K562 (cell line): Measurements from ENCODE around the gene CNNM4. TPM values are rescaled to one million over a fixed set of nuclear protein-coding genes. Genes with fewer than 3 reads are reported as not detected.

Experiments used
- CGGBP1 ChIP-seq: fragments of 250-450 bp; sonication (Bioruptor Pico); IDR thresholded peaks from 2 replicates; pipeline ENCODE4 v1.9.0; 2021; ENCODE audit warnings: mild to moderate bottlenecking
- CREB3 ChIP-seq: fragments of 450-650 bp; conservative IDR thresholded peaks from 2 replicates; pipeline ENCODE4 v1.6.1; 2016; ENCODE audit warnings: missing genetic modification characterization, low read depth, mild to moderate bottlenecking, missing compliant biosample characterization, moderate library complexity
- KLF13 ChIP-seq: fragments of 450-650 bp; IDR thresholded peaks from 2 replicates; pipeline ENCODE4 v1.6.1; 2016; ENCODE audit warnings: missing genetic modification characterization, low read depth, mild to moderate bottlenecking, missing compliant biosample characterization, moderate library complexity, borderline replicate concordance
- MBD2 ChIP-seq: sonication (generic); IDR thresholded peaks from 2 replicates; pipeline ENCODE4 v1.6.1; 2016; ENCODE audit warnings: low read depth, borderline replicate concordance
- MCM2 ChIP-seq: fragments of 450-650 bp; IDR thresholded peaks from 2 replicates; pipeline ENCODE4 v1.6.1; 2017; ENCODE audit warnings: low read depth, mild to moderate bottlenecking
- NFE2 ChIP-seq: IDR thresholded peaks from 2 replicates; pipeline ENCODE4 v1.6.1; 2014; ENCODE audit warnings: antibody characterized with exemption, low read depth
- NFE2L1 ChIP-seq: fragments of 450-650 bp; IDR thresholded peaks from 2 replicates; pipeline ENCODE4 v1.6.1; 2016; ENCODE audit warnings: missing genetic modification characterization, low read depth, mild to moderate bottlenecking, missing compliant biosample characterization, moderate library complexity, borderline replicate concordance
- NR2C2 ChIP-seq, 2 experiments: fragments of 200-800 bp in 1 of 2; sonication (Bioruptor generic) in 1 of 2; sonication (generic) in 1 of 2; formaldehyde crosslinking in 1 of 2; IDR thresholded peaks; 2 replicates each; pipeline versions ENCODE4 v1.6.1 to v1.8.0; 2016 to 2022; ENCODE audit warnings: mild to moderate bottlenecking in 1 of 2, missing compliant biosample characterization in 1 of 2, missing genetic modification characterization in 1 of 2, missing genetic modification reagents in 1 of 2
- RBM14 ChIP-seq: fragments of 200-400 bp; formaldehyde crosslinking; IDR thresholded peaks from 2 replicates; pipeline ENCODE4 v1.6.1; 2018; ENCODE audit warnings: low read depth, mild to moderate bottlenecking, low read length, moderate library complexity, borderline replicate concordance; ENCODE audit not compliant: insufficient read depth
- RBM34 ChIP-seq: fragments of 200-400 bp; formaldehyde crosslinking; IDR thresholded peaks from 2 replicates; pipeline ENCODE4 v1.6.1; 2018; ENCODE audit warnings: low read length, borderline replicate concordance; ENCODE audit not compliant: insufficient read depth
- TOE1 ChIP-seq, 2 experiments: fragments of 450-650 bp in 1 of 2; sonication (generic) in 1 of 2; formaldehyde crosslinking in 1 of 2; IDR thresholded peaks; 2 replicates each; pipeline versions ENCODE4 v1.7.1 to v1.8.0; 2016 to 2022; ENCODE audit warnings: borderline replicate concordance in 2 of 2, mild to moderate bottlenecking in 2 of 2, antibody characterized with exemption in 1 of 2, inconsistent platforms in 1 of 2, low read depth in 1 of 2, missing genetic modification reagents in 1 of 2, moderate library complexity in 1 of 2
- WHSC1 ChIP-seq: IDR thresholded peaks from one replicate; pipeline ENCODE4 v1.6.1; 2012; ENCODE audit warnings: low read length, control low read depth, inconsistent platforms
- ZNF277 ChIP-seq: fragments of 250-450 bp; sonication (Bioruptor Pico); IDR thresholded peaks from 2 replicates; pipeline ENCODE4 v1.8.0; 2022; ENCODE audit warnings: inconsistent platforms, mild to moderate bottlenecking, moderate library complexity, borderline replicate concordance
- ZNF318 ChIP-seq, 2 experiments: fragments of 450-650 bp; IDR thresholded peaks; 2 replicates each; pipeline ENCODE4 v1.6.1; 2016; ENCODE audit warnings: mild to moderate bottlenecking in 2 of 2, borderline replicate concordance in 1 of 2, low read depth in 1 of 2, moderate library complexity in 1 of 2
- polyA plus RNA-seq, 8 experiments: library from polyadenylated mRNA; depleted of rRNA in 4 of 8; stranded (reverse) in 5 of 8; unstranded in 3 of 8; fragments of >200 nt; fragmentation: Nextera tagmentation in 2 of 8; fragmentation: Illumina TruSeq in 1 of 8; extraction: Ambion mirVana in 2 of 8; extraction: Trizol in 1 of 8; gene quantifications; 2 replicates each; pipeline versions ENCODE4 v1.2.1 to v1.2.3, GENCODE V29; 2011 to 2014; ENCODE audit warnings: inconsistent platforms in 1 of 8, missing spikeins in 1 of 8
- total RNA-seq, 7 experiments: library from RNA; depleted of rRNA in 6 of 7; stranded (reverse); fragments of >200 nt in 6 of 7; fragmentation: Illumina TruSeq in 2 of 7; extraction: Trizol in 2 of 7; gene quantifications; 2 replicates each; pipeline versions ENCODE4 v1.2.1 to v1.2.3, GENCODE V29; 2011 to 2021; ENCODE audit warnings: low replicate concordance in 1 of 7

CNNM4 gene
- total and polyA plus RNA-seq, 9 of the 15 experiments (the other 6 are each of a cell fraction or from before 2014, with no cell fraction given), result 0.96 to 6.3 (median 2.8) TPM

GRCh38 chr2:96816127-96816835 is 55.6 kb downstream of the CNNM4 start, which contains the start of gene CNNM3 (continued):
- TF ChIP-seq CGGBP1 (peak; percentile 78), WHSC1 (no peak), RBM34 (0 out of 2 replicates have a peak, but pooled peaks have one; percentile 76), KLF13 (peak; percentile 82; the same call in 1 of the 2 replicates), MCM2 (no peak), NFE2L1 (no peak), CREB3 (no peak), TOE1 (IDR thresholded peaks at IDR 0.05; ENCODE audit: borderline replicate concordance) (no peak; the same call in 1 of the 2 replicates), TOE1 (CRISPR knock-in tag; IDR thresholded peaks at IDR 0.05; ENCODE audit: borderline replicate concordance, low read depth) (no peak), ZNF277 (CRISPR knock-in tag) (no peak), ZNF318 (IDR thresholded peaks at IDR 0.05; ENCODE audit: borderline replicate concordance in 1 of 2, low read depth in 1 of 2) (no peak), NR2C2 (CRISPR knock-in tag; IDR thresholded peaks at IDR 0.05) (no peak), NR2C2 (tag; IDR thresholded peaks at IDR 0.05) (peak; percentile 6), RBM14 (no peak), NFE2 (no peak), MBD2 (peak; percentile 87)
